HG02884 (cell line): ENCODE data around the gene TRHDE.
"Not testable (repeated sequence)": the region's sequence is repeated elsewhere in the genome, so short reads cannot be mapped to it uniquely, and the experiment has no call there.

Experiments
- ATAC-seq: cut with Tn5 transposase; IDR thresholded peaks from one replicate; pipeline ENCODE4 v1.9.1; 2021; ENCODE audit warnings: mild to moderate bottlenecking, moderate library complexity; ENCODE audit not compliant: unreplicated experiment

TRHDE gene

GRCh38 chr12:72586456-72586855, 314.3 kb downstream of the TRHDE start:
- ATAC-seq = no peak

- no peak for ATAC-seq
Measured at GRCh38 chr12:72602581-72602980, 330.4 kb downstream of the TRHDE start.

DNA sequence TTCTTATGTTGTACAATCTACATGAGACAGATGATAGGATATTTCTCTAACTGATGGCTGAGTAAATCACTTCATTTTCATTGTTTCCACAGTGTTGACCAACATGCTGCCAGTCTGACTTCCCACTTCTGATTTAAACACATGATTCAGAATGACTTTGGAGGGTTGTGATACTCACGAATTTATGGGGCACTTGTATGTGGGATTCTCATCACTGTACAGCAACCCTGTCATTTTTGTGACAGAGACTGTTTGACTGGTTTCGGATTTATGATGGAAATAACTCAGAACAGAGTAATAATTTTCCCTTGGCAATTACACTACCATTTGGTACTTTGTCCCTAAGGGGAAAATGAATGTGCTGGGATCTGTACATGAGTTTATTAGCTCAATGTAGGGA, 333.8 kb downstream of the TRHDE start:
- no peak for ATAC-seq

DNA sequence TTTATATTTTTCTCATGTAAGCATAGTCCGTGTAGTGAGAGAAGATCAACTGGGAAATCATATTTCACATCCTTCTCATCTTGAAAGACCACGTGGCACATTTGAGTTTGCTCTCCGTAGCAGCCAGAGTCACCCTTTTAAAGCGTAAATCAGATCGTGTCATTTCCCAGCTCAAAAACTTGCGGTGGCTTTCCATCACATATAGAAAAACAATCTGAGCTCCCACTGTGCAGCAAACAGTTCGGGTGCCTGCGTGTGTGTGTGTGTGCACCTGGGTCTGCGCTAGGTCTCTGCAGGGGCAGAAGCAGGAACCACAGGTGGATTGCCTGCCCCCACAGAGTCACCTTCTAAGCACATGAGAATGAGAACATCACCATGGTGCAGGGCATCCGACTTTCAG, 338.2 kb downstream of the TRHDE start:
- ATAC-seq = no peak

DNA sequence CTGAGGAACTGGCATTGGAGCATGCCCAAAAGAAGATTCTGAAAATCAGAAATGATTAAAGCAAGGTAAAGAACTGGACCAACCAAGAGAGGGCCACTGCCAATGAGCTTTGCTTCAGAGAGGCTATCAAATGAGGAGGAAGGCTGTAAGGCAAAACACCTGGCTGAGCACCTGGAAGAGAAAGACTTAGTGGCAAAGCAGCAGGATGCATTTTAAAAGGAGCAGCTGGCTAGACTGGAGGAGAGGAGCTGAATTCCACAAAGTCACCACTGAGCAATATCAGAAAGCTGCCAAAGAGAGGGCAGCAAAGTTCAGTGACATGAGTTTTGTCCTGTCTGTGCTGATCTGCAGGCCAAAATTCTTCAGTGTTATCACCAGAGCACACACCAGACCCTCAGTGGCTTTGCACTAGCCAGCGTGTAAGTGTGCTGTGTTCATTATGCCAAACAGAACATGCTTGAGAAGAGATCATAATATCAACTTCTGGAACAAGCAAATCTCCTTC, 338.7 kb downstream of the TRHDE start:
- no peak for ATAC-seq

DNA sequence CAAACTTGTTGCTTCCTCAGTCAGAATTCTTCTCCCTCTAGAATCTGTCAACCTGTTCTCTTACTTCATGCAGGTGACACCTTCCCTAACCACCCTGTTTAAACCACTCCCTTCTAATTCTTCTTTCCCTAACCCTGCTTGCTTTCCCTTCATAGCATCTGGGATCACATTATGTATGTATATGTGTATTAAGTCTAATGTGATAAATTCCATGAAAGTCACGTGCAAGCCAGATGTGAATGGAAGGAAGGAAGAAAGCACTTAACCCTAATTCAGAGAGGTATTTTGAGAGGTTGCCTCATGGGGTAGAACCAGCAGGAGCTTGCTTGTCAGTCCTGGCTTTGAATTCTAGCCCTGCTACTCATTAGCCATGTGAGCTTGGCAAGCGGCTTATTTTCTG, 340.0 kb downstream of the TRHDE start:
- ATAC-seq = no peak

- no peak for ATAC-seq
Measured at GRCh38 chr12:72618764-72619163, 346.6 kb downstream of the TRHDE start.

DNA sequence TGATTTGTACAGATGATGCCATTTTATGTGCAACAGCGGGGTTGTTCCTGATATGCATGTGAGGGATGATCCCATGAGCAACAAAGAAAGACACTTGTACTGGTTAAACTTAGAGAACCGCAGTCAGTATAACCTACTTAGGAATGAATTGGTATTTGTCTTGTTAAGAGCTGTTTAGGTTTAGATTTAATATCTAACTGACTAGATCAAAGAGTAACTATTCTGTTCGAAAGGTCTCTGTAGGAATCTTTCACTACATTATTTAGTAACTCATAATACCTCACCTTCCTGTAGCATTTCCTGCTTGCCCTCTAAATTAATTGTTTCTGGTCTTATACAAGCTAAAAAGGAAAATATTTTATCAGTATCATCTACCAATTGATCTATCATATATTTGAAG, 350.4 kb downstream of the TRHDE start:
- ATAC-seq = no peak

DNA sequence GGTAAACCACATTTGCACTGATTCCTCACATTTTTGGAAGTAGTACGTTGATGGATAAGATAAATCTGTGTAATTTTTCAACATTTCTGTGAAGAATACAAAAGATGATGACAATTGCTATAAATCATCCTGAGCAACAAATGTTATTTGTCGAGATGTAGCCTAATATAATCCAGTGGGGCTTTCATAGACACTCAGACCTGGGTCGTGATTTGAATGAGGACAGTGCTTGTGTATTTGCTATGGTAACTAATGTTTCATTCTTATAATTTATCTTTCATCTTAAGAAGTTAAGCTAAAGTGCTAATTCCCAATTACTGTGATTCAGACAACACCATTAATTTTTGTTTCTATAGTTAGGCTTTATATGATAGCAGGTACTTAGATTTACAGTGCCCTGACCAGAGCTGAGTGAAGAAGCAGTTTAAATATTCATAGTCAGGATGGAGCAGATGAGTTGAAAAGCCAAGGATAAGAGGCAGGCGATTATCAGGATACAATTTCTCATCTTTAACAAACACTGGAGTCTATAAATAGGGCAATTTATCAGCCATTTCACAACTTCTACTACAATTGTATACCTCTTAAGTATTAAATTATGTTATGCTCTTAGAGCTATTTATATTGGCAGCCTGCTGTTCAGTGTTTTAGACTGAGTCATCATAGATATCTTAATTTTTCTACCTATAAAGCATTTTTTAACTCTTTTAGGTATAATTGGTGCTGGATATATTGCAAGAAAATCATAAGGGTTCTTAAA, 359.9 kb downstream of the TRHDE start:
- ATAC-seq = no peak

GRCh38 chr12:72642706-72643105, 370.5 kb downstream of the TRHDE start:
- no peak for ATAC-seq

GRCh38 chr12:72647139-72647538, 375.0 kb downstream of the TRHDE start:
- no peak for ATAC-seq

- no peak for ATAC-seq
Measured at GRCh38 chr12:72658615-72659014, 386.4 kb downstream of the TRHDE start.

DNA sequence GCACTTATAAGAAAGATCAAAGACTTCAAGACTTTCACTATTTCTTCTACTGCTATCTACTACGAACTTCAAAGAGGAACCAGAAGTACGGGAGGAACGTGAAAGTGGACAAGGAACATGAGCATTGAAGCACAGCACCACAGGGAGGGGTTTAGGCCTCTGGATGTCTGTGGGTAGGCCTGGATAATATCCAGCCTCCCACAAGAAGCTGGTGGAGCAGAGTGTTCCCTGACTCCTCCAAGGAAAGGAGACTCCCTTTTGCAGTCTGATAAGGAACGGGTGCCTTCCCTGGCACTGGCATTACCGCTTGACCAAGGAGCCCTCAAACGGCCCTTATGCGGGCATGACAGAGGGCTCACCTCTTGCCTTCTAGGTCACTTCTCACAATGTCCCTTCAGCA, 388.0 kb downstream of the TRHDE start:
- not testable (repeated sequence) for ATAC-seq

DNA sequence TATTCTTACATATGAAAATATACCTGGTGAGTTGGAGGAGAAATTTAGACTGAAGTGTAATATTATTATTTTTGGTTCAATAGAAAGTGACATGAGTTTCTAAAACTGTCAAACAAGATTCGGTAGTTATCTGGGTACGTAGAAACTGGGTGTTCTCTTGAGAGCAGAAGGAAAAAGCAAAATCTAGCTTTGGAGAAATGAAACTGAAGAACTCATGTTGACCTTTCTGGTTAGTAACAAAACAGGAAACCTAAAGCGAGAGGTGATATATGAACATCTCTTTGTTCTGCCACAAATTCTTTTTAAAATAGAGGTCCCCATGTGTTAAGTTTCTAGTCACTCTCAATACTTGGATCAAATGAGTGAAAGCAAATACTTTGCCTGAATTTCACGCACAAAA, 401.7 kb downstream of the TRHDE start:
- ATAC-seq = peak; percentile 78

DNA sequence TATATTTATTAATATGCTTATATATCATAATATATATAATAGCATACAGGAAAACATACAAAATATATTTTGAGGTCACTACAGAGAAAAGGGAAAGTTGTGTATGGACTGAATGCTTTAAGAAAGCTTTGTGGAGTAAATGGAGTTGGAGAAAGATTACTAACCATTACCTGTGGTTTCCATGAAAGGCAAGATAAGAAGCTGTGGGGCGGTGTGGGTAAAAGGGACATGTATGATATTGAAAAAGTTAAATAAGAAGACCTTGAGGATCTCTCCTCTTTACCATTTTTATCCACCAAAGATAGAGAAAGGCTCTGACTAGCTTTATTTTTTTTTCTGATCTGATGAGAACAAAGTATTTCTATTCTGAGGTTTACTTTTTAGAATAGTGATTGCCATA, 404.4 kb downstream of the TRHDE start:
- ATAC-seq = no peak

DNA sequence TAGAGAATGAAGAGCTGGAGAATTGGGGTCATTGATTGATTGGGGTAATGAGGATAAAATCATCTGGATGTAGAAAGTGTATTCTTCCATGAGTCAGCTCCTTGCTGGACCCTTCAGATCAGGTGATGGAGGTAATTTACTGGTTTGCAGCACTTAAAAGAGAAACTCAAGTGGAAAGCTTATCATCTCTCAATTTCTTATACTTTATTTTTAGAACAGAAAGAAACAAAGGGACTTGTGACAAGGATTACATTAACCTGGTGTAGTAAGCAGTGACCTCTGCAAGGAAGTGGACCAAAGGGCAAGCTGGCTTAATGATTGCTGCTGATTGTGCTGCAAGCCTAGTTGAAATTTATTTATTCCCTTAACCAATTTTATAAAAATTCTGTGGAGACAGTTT, 405.0 kb downstream of the TRHDE start:
- ATAC-seq = no peak

DNA sequence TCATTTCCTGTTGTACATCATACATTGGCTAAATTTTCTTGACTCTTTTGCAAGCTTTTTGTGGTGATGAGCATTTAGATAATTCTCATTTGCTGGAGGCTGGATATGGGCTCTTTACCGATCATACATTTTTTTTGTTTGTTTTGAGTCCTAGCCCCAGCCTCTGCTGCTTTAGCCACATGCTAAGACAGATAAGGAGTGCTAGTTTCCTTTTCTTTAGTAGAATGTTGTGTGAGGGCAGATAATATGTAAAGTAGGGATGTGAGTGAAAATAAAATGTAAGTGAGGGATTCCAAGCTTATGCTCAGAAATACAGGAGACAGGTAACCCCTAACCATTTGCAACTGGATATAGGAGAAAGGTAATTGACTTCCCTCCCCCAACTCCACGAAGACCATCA, 405.7 kb downstream of the TRHDE start:
- ATAC-seq = no peak

GRCh38 chr12:72679147-72679757, 407.1 kb downstream of the TRHDE start:
- no peak for ATAC-seq

- ATAC-seq = no peak
Measured at GRCh38 chr12:72681028-72681427, 408.9 kb downstream of the TRHDE start.

DNA sequence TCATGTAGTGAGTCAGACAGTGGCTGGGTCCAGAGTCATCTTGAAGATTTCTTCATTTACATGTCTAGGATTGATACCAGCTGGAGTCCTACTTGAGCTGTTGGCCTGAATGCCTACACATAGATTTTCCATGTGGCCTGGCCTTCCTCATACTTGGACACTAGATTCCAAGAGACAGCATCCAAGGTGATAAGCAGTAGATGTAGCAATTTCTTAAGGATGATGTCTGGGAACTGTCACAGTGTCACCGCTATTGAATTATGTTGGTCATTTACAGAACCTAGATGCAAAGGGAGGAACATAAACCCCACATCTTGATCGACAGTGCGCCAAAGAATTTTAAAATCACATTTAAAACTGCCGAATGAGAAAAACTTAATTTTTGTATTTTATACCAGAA, 412.3 kb downstream of the TRHDE start:
- no peak for ATAC-seq

DNA sequence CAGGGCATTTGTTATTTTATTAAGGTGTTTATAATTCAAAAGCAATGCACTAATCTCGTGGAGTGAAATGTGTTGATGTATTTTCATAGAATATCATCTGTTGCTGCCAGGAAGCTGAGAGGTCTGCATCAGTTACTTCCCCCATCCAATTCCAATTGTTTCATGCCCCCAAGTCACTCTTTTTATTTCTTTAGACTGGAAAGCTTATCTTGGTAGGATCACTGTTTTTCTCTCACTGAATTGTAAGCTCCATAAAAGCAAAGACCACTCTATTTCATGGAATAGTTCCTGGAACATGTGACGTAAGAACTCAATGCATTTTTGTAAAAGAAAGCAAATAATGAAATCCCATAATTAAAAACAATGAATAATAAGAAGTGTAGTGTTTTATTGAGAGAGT, 420.2 kb downstream of the TRHDE start:
- no peak for ATAC-seq

- no peak for ATAC-seq
Measured at GRCh38 chr12:72694193-72694592, 422.0 kb downstream of the TRHDE start.

DNA sequence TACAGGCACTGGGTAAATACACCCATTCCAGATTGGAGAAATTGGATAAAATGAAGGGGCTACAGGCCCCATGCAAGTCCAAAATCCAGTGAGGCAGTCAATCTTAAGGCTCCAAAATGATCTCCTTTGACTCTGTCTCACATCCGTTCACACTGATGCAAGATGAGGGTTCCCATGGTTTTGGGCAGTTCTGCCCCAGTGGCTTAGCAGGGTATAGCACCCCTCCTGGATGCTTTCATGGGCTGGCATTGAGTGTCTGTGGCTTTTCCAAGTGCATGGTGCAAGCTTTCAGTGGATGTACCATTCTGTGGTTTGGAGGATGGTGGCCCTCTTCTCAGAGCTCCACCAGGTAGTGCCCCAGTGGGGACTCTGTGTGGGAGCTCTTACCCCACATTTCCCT, 427.2 kb downstream of the TRHDE start:
- ATAC-seq = no peak
